ENCODE measurements around the gene KLHL22. TPM values are rescaled to one million over a fixed set of nuclear protein-coding genes. Genes with fewer than 3 reads are reported as not detected.
"Not testable (repeated sequence)": the region's sequence is repeated elsewhere in the genome, so short reads cannot be mapped to it uniquely, and the experiment has no call there.

KLHL22 gene
- total and polyA plus RNA-seq, 2 experiments from 2014 or later: 23.6 to 38.0 TPM

- Histone ChIP-seq H3K4me1 (ENCODE audit: insufficient read depth) (no peaks in the 10 kb centered on the region), H3K36me3 (replicated peaks; ENCODE audit: insufficient read depth, low read depth) (no peaks in the 10 kb centered on the region), H2AFZ (no peak overlapping the region), H3K4me2 (no peak overlapping the region), H4K20me1 (ENCODE audit: insufficient read depth, poor library complexity, severe bottlenecking) (peaks cover 13% of the 10 kb centered on the region), H3K27ac (no peak overlapping the region), H3K9me2 (replicated peaks; ENCODE audit: insufficient read depth) (no peaks in the 10 kb centered on the region), H3K9me3 (ENCODE audit: low read depth) (no peaks in the 10 kb centered on the region), H3K27me3 (no peaks in the 10 kb centered on the region), H3K79me2 (peaks cover 30% of the 10 kb centered on the region), H3K4me3 (no peak overlapping the region)
- 92% methylated on average over 4 of the region's 4 CpGs for WGBS (ENCODE audit: low lambda C conversion rate, missing lambda C conversion rate)
- TF ChIP-seq EZH2phosphoT487 (IDR thresholded peaks at IDR 0.05; ENCODE audit: low read depth, severe bottlenecking, unreplicated experiment) (no peak), EZH2 (IDR thresholded peaks at IDR 0.05; ENCODE audit: borderline replicate concordance) (no peak)
- TF ChIP-seq, protein P1, sequence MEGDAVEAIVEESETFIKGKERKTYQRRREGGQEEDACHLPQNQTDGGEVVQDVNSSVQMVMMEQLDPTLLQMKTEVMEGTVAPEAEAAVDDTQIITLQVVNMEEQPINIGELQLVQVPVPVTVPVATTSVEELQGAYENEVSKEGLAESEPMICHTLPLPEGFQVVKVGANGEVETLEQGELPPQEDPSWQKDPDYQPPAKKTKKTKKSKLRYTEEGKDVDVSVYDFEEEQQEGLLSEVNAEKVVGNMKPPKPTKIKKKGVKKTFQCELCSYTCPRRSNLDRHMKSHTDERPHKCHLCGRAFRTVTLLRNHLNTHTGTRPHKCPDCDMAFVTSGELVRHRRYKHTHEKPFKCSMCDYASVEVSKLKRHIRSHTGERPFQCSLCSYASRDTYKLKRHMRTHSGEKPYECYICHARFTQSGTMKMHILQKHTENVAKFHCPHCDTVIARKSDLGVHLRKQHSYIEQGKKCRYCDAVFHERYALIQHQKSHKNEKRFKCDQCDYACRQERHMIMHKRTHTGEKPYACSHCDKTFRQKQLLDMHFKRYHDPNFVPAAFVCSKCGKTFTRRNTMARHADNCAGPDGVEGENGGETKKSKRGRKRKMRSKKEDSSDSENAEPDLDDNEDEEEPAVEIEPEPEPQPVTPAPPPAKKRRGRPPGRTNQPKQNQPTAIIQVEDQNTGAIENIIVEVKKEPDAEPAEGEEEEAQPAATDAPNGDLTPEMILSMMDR (IDR thresholded peaks at IDR 0.05; ENCODE audit: poor library complexity): no peak
- no peak for DNase-seq (ENCODE audit: low spot score)
Observed at GRCh38 chr22:20484948-20485683, 10.5 kb downstream of the KLHL22 start.

DNA sequence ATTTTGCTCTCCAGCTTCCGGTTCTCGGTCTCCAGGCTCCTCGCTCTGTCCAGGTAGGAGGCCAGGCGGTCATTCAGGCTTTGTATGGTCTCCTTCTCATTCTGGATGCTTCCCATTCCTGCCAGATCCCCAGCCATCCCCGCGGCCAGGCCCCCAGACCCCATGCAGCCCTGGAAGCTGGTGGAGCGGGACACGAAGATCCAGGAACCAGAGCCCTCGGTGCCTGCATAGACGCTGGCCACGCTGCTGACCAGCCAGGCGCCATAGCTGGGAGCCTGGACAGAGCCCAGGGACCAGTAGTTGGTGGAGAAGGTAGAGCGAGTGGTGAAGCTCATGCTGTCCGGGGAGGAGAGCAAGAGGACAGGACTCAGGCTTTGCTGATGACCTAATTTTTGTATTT lies 11.8 kb downstream of the KLHL22 start:
- H3K9me2 ChIP-seq (replicated peaks; ENCODE audit: insufficient read depth): no peaks in the 10 kb centered on the region
- WGBS (ENCODE audit: low lambda C conversion rate, missing lambda C conversion rate): 98% methylated on average over 12 of the region's 14 CpGs
- no peaks in the 10 kb centered on the region for H3K27me3 ChIP-seq
- no peak overlapping the region for H2AFZ ChIP-seq
- no peaks in the 10 kb centered on the region for H3K36me3 ChIP-seq (replicated peaks; ENCODE audit: insufficient read depth, low read depth)
- H3K79me2 ChIP-seq: peaks cover 17% of the 10 kb centered on the region
- TF ChIP-seq EZH2phosphoT487 (IDR thresholded peaks at IDR 0.05; ENCODE audit: low read depth, severe bottlenecking, unreplicated experiment): no peak
- TF ChIP-seq EZH2 (IDR thresholded peaks at IDR 0.05; ENCODE audit: borderline replicate concordance): no peak
- TF ChIP-seq, protein P1 (IDR thresholded peaks at IDR 0.05; ENCODE audit: poor library complexity): no peak
- H3K4me1 ChIP-seq (ENCODE audit: insufficient read depth): no peaks in the 10 kb centered on the region
- H3K4me3 ChIP-seq: no peak overlapping the region
- peaks cover 4% of the 10 kb centered on the region for H4K20me1 ChIP-seq (ENCODE audit: insufficient read depth, poor library complexity, severe bottlenecking)
- no peak overlapping the region for H3K4me2 ChIP-seq
- H3K27ac ChIP-seq: no peak overlapping the region
- DNase-seq (ENCODE audit: low spot score): no peak
- H3K9me3 ChIP-seq (ENCODE audit: low read depth): no peaks in the 10 kb centered on the region

- H3K4me2 ChIP-seq; H3K9me2 ChIP-seq (replicated peaks; ENCODE audit: insufficient read depth); H3K4me1 ChIP-seq (ENCODE audit: insufficient read depth); H3K36me3 ChIP-seq (replicated peaks; ENCODE audit: insufficient read depth, low read depth); H3K27ac ChIP-seq; H4K20me1 ChIP-seq (ENCODE audit: insufficient read depth, poor library complexity, severe bottlenecking); H3K4me3 ChIP-seq; H3K9me3 ChIP-seq (ENCODE audit: low read depth); H2AFZ ChIP-seq; H3K27me3 ChIP-seq; DNase-seq (ENCODE audit: low spot score): not testable (repeated sequence)
- peaks cover 14% of the 10 kb centered on the region for H3K79me2 ChIP-seq
- WGBS (ENCODE audit: low lambda C conversion rate, missing lambda C conversion rate): 96% methylated on average over 7 of the region's 7 CpGs
Observed at GRCh38 chr22:20483143-20483506, 12.5 kb downstream of the KLHL22 start.

DNA sequence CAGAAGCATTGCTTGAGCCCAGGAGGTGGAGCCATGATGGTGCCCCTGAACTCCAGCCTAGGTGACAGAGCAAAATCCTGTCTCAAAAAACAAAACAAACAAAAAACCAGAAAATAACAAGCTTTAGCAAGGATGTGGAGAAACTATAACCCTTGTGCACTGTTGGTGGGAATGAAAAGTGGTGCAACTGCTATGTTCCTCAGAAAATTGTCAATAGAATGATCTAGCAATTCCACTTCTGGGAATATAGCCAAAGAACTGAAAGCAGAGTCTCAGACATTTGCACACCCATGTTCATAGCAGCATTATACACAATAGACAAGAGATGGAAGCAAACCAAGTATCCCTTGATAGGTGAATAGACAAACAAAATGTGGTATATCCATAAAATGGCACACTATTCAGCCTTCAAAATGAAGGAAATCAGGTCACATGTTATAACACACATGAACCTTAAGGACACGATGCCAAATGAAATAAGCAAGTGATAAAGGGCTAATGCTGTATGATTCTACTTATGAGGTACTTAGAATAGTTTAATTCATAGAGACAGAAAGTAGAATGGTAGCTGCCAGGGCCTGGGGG lies 15.9 kb downstream of the KLHL22 start:
- no peak for TF ChIP-seq EZH2phosphoT487 (IDR thresholded peaks at IDR 0.05; ENCODE audit: low read depth, severe bottlenecking, unreplicated experiment)
- no peak for TF ChIP-seq EZH2 (IDR thresholded peaks at IDR 0.05; ENCODE audit: borderline replicate concordance)
- TF ChIP-seq, protein P1 (IDR thresholded peaks at IDR 0.05; ENCODE audit: poor library complexity): no peak
- WGBS (ENCODE audit: low lambda C conversion rate, missing lambda C conversion rate): 97% methylated on average over 1 of the region's 1 CpG
- H3K36me3 ChIP-seq (replicated peaks; ENCODE audit: insufficient read depth, low read depth): no peaks in the 10 kb centered on the region
- no peaks in the 10 kb centered on the region for H3K9me3 ChIP-seq (ENCODE audit: low read depth)
- no peak for DNase-seq (ENCODE audit: low spot score)
- no peak overlapping the region for H3K27ac ChIP-seq
- peaks cover 3% of the 10 kb centered on the region for H3K79me2 ChIP-seq
- no peaks in the 10 kb centered on the region for H3K9me2 ChIP-seq (replicated peaks; ENCODE audit: insufficient read depth)
- no peak overlapping the region for H3K4me3 ChIP-seq
- no peak overlapping the region for H2AFZ ChIP-seq
- H3K4me2 ChIP-seq: no peak overlapping the region
- H3K27me3 ChIP-seq: no peaks in the 10 kb centered on the region
- H3K4me1 ChIP-seq (ENCODE audit: insufficient read depth): no peaks in the 10 kb centered on the region
- no peaks in the 10 kb centered on the region for H4K20me1 ChIP-seq (ENCODE audit: insufficient read depth, poor library complexity, severe bottlenecking)

DNA sequence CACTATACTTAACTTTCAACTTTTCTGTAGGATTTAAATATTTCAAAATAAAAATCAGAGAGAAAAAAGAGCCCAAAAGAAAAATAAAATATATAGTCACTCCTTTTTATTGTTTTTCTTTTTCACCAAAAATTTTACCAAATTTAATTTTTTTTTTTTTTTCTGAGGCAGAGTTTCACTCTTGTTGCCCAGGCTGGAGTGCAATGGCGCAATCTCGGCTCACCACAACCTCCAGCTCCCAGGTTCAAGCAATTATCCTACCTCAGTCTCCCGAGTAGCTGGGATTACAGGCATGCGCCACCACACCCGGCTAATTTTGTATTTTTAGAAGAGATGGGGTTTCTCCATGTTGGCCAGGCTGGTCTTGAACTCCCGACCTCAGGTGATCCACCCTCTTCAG lies 17.5 kb downstream of the KLHL22 start:
- not testable (repeated sequence) for H4K20me1 ChIP-seq (ENCODE audit: insufficient read depth, poor library complexity, severe bottlenecking); H3K27ac ChIP-seq; H3K9me3 ChIP-seq (ENCODE audit: low read depth); H3K4me3 ChIP-seq; H3K4me1 ChIP-seq (ENCODE audit: insufficient read depth); H2AFZ ChIP-seq; H3K36me3 ChIP-seq (replicated peaks; ENCODE audit: insufficient read depth, low read depth); H3K27me3 ChIP-seq; H3K79me2 ChIP-seq; DNase-seq (ENCODE audit: low spot score); H3K9me2 ChIP-seq (replicated peaks; ENCODE audit: insufficient read depth); H3K4me2 ChIP-seq
- 94% methylated on average over 6 of the region's 6 CpGs for WGBS (ENCODE audit: low lambda C conversion rate, missing lambda C conversion rate)

- H4K20me1 ChIP-seq (ENCODE audit: insufficient read depth, poor library complexity, severe bottlenecking); H3K9me2 ChIP-seq (replicated peaks; ENCODE audit: insufficient read depth); H3K4me3 ChIP-seq; H3K4me2 ChIP-seq; DNase-seq (ENCODE audit: low spot score); H3K79me2 ChIP-seq; H3K36me3 ChIP-seq (replicated peaks; ENCODE audit: insufficient read depth, low read depth); H3K4me1 ChIP-seq (ENCODE audit: insufficient read depth); H3K27ac ChIP-seq; H3K9me3 ChIP-seq (ENCODE audit: low read depth); H3K27me3 ChIP-seq; H2AFZ ChIP-seq: not testable (repeated sequence)
- 95% methylated on average over 12 of the region's 12 CpGs for WGBS (ENCODE audit: low lambda C conversion rate, missing lambda C conversion rate)
Observed at GRCh38 chr22:20475569-20475968, 20.0 kb downstream of the KLHL22 start.

Data from hepatocyte (in vitro differentiated cells).